HUES6 (cell line): ENCODE measurements around the gene PITPNM1.
A peak's percentile ranks its signal among the peaks of the same experiment; 100 is the strongest.

ENCODE experiments used
- H3K27ac ChIP-seq: 2 replicates; pipeline ENCODE4 v1.7.0; 2013; ENCODE audit warnings: low read depth, mild to moderate bottlenecking, low read length, inconsistent platforms
- H3K27me3 ChIP-seq: 2 replicates; pipeline ENCODE4 v1.6.1; 2013; ENCODE audit warnings: low read length; ENCODE audit not compliant: control insufficient read depth, insufficient read depth
- H3K36me3 ChIP-seq: 2 replicates; pipeline ENCODE4 v1.6.1; 2013; ENCODE audit warnings: low read length; ENCODE audit not compliant: control insufficient read depth, insufficient read depth
- H3K4me1 ChIP-seq: 2 replicates; pipeline ENCODE4 v1.6.1; 2013; ENCODE audit warnings: low read length; ENCODE audit not compliant: control insufficient read depth, insufficient read depth
- H3K4me3 ChIP-seq: 2 replicates; pipeline ENCODE4 v1.5.1; 2013; ENCODE audit warnings: low read depth, low read length
- H3K9ac ChIP-seq: one replicate; pipeline ENCODE4 v1.6.1; 2013; ENCODE audit warnings: mild to moderate bottlenecking, low read length
- H3K9me3 ChIP-seq: 2 replicates; pipeline ENCODE4 v1.6.1; 2013; ENCODE audit warnings: low read depth, low read length; ENCODE audit not compliant: control insufficient read depth, insufficient read depth

PITPNM1 gene

DNA sequence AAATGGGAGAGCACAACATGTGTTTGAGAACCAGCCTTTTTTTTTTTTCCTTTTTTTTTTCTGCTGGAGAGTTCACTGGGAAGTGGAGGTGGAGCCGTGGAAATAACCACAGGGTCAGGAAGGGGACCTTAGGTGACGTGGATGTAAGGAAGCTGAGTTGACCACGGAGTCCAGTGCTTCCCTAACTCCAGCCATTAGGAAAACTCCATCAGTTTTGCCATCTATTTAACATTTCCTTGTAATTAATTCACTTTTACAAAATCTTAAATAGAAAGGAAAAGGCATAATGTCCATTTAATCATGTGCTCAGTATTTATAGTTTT is 4.8 kb upstream of the PITPNM1 start:
- Histone ChIP-seq H3K9me3 (no peaks in the 10 kb centered on the region), H3K27ac (no peak overlapping the region), H3K36me3 (0 out of 2 replicates have a peak, but pooled peaks cover 2% of the 10 kb centered on the region), H3K4me3 (no peak overlapping the region), H3K9ac (no peak overlapping the region), H3K27me3 (peaks cover 10% of the 10 kb centered on the region; the same call in 1 of the 2 replicates), H3K4me1 (peaks cover 18% of the 10 kb centered on the region)

DNA sequence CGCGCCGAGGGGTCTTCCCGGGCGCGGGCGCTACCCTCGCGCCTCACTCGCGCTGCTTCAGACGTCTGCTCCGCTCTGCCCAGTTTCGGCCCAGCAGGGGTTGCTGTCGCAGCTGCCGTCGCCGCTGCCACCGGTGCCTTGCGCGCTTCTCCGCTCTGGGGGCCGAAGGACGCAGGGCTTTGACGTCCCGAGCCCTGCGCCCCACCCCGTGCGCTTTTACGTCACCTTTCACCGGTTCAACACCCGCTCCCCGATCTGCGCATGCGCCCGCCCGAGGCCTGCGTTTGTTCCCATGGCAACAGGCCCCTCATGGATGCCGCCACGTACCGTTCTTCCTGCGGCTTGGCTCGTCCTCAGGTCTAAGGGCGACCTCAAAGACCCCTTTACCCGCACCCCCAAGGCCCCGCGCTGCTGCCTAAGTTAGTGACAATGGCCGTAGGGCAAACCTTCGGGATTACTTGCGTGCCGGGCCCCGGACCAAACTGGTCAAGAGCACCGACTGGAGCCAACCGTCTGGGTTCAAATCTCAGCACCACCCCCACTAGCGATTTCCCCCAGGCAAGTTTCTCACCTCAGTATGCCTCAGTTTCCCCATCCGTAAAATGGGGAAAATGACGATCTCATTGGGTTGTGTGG is 3.4 kb upstream of the PITPNM1 start:
- no peaks in the 10 kb centered on the region for H3K9me3 ChIP-seq
- peaks cover 7% of the 10 kb centered on the region for H3K27me3 ChIP-seq
- H3K27ac ChIP-seq = peak overlapping the region; percentile 75; the same call in 1 of the 2 replicates
- peaks cover 21% of the 10 kb centered on the region for H3K4me1 ChIP-seq
- H3K36me3 ChIP-seq = 0 out of 2 replicates have a peak, but pooled peaks cover 2% of the 10 kb centered on the region
- peak overlapping the region; percentile 89 for H3K4me3 ChIP-seq
- peak overlapping the region; percentile 67 for H3K9ac ChIP-seq

DNA sequence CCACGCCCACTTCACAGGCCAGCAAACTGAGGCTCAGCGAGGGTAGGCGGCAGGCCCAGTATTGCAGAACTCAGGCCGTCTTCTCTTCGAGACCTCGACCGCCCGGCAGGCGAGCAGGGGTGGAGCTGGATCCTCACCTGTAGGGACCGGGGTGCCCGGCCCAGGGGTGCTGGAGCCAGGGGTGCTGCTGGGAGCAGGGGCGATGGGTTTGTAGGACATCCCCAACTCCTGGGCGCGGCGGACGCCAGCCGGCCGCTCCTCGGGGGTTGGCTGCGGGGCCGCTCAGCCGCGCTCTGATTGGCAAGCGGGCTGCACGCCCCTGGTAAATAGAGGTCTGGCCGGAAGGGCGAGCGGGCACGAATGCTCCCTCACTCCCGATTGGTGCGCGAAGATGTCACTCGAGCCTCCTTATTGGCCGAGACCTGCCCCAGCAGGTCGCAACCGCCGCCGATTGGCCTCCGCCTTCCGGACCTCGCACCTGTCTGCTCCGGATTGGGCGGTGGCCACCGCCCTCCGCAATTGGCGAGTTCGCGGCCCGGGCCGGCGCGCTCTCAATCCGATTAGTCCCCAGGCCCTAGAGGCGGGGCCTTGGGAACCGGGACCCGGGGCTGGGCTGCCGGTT is 2.8 kb upstream of the PITPNM1 start, which contains the start of gene CDK2AP2:
CDK2AP2 (minus strand) TSS at position 299 of the 622 bp plus-strand sequence; CDS start at position 219, 80 bp downstream.
- Histone ChIP-seq H3K4me3 (peak within 1 kb of the TSS; percentile 89), H3K9me3 (no peaks in the 10 kb centered on the region), H3K9ac (peak within 1 kb of the TSS; percentile 67), H3K36me3 (0 out of 2 replicates have a peak, but pooled peaks cover 2% of the 10 kb centered on the region), H3K4me1 (peaks cover 23% of the 10 kb centered on the region), H3K27me3 (peaks cover 11% of the 10 kb centered on the region), H3K27ac (peak within 1 kb of the TSS; percentile 75; the same call in 1 of the 2 replicates)

DNA sequence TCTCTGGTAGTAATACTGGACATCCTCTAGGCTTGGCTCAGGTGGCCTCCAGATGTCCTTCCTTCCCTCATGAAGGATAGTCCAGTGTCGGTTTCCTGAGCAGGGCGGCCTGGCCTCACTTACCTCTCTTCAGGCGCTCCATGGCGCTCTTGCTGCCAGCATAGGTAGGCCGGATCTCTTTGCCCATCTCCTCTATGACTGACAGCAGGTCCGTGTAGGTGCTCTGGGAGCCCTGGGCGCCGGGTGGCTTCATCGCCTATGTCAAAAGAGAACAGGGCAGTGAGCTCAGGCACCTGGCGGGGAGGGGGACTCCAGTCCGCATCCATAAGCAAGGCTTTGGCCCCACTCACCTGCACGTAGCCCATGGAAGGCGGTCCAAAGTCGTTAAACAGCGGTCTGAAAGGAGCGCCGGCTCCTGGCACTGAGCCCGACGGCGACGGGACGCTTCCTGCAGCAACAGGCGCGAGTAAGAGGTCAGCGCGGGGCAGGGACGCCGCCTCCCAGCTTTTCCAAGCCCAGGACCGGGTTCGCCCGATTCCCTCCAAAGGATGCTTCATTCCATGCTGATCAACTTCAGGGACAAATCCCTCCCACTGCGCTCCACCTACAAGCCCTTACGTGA is 2.2 kb upstream of the PITPNM1 start:
- Histone ChIP-seq H3K9ac (peak overlapping the region; percentile 30), H3K27me3 (peaks cover 11% of the 10 kb centered on the region), H3K27ac (no peak overlapping the region), H3K36me3 (0 out of 2 replicates have a peak, but pooled peaks cover 2% of the 10 kb centered on the region), H3K9me3 (no peaks in the 10 kb centered on the region), H3K4me1 (peaks cover 23% of the 10 kb centered on the region), H3K4me3 (peak overlapping the region; percentile 89)

DNA sequence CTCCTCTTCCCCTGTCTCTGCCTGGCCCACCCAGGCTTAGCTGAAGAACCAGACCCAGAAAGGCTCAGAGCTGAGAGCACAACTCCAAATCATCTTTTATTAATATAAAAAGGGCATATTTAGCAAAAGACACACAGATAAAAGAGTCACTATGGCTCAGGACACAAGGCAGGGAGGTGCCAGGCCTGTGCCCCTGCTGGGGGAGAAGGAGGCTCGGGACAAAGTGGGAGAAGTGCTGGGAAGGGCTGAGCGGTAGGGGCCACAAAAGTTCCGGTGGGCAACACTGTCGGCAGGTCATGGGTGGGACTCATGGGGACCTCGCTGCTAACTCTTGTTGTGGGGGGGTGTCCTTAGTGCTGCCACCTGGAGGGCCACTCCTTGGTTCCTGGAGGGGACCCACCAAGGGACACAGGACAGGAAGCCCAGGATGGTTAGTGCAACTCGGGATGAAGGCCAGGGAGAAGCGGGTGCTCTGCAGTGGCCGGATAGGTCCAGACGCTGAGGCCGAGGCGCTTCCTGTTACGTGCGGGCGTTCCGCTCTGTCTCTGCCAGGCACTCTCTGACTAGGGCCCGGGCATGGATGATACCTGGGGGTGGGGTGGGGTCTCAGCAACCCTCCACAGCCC is 1.4 kb upstream of the PITPNM1 start:
- Histone ChIP-seq H3K27ac (no peak overlapping the region), H3K36me3 (peaks cover 5% of the 10 kb centered on the region), H3K9me3 (no peaks in the 10 kb centered on the region), H3K27me3 (peaks cover 11% of the 10 kb centered on the region), H3K9ac (no peak overlapping the region), H3K4me3 (no peak overlapping the region), H3K4me1 (peaks cover 23% of the 10 kb centered on the region)

DNA sequence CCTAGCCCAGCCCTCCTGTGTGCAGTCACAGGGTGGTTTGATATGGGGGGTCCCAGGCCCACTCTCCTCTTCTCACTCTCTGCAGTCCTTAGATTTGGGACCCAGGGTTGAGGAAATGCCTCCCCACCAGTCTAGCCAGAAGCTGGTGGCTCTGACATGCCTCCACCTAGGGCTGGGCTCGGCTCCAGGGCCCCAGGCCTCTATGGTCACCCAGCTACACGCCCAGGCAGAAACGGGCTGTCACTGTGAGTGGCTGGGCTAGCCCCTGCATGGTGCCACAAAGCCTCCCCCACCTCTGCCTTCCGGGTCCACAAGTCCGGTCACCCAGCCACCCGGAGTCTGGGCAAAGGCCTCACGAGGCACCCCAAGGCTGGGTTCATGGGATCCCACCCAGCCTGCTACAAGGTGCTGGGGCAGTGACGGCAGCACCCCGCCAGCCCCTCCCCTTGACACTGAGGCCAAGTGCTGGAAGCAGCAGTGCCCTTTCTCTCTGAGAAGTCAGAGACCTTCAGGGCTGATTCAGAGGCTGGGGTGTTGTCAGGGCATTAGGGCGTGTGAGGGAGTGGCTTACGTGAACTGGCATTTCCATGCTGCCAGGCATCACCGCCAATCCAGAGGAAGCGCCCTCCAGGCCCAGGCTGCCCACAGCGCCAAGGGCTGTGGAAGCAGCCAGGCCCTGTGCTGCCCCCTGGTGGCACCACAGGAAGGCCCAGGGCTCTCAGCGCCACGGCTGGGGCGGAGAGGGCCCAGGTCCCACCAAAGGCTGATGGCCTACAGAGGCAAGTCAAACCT is 638 bp upstream of the PITPNM1 start:
- H3K9me3 ChIP-seq = no peaks in the 10 kb centered on the region
- H3K36me3 ChIP-seq = peaks cover 12% of the 10 kb centered on the region
- peaks cover 23% of the 10 kb centered on the region for H3K4me1 ChIP-seq
- H3K27ac ChIP-seq = no peak overlapping the region; the same call in 1 of the 2 replicates
- H3K9ac ChIP-seq = peak overlapping the region; percentile 25
- H3K4me3 ChIP-seq = peak overlapping the region; percentile 84
- H3K27me3 ChIP-seq = peaks cover 8% of the 10 kb centered on the region

DNA sequence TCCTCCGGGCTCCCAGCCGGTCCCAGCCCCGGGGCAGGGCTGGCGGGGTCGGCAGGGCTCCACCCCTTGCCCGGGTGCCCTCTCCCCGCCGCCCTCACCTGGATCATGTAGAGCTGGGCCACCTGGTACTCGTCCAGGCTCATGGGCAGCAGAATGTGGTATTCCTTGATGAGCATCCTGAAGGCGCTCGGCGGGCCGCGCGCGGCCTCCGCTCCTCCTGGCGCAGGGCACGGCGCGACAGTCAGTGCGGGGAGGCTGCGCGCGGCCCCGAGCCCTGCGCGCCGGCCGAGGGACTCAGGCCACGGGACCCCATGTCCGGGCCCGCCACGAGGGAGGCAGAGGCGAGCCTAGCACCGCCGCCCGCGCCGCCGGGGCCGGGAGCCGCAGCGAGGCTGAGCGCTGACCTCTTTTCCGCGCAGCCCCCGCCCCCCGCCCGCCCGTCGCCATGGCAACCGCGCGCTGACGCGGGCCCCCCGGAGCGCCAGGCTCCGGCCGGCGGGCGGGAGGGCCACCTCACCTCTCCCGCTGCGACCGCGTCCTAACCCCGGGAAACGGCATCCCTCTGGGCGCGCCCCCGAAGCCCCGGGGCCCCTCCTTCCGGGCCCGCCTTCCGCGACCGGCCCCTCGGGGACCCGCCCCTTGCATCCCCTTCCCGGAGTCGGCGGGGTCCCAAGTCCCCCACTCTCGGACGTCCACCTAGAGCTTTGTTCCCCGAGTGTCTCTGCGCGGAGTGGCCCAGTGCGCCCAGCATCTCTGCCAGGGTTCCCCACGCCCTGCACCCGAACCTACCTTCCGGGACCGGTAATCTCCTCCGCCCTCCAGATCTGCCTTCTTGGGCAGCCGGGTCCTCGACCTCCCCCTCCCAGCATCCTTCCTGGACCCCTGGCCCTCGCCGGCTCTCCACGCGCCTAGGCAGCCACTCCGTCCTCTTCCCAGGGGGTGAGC is 886 bp downstream of the PITPNM1 start:
- H3K4me1 ChIP-seq = peaks cover 23% of the 10 kb centered on the region
- H3K9ac ChIP-seq = peak overlapping the region; percentile 43
- H3K9me3 ChIP-seq = no peaks in the 10 kb centered on the region
- peaks cover 8% of the 10 kb centered on the region for H3K27me3 ChIP-seq
- no peak overlapping the region; the same call in 1 of the 2 replicates for H3K27ac ChIP-seq
- H3K36me3 ChIP-seq = peaks cover 18% of the 10 kb centered on the region
- peak overlapping the region; percentile 84 for H3K4me3 ChIP-seq

DNA sequence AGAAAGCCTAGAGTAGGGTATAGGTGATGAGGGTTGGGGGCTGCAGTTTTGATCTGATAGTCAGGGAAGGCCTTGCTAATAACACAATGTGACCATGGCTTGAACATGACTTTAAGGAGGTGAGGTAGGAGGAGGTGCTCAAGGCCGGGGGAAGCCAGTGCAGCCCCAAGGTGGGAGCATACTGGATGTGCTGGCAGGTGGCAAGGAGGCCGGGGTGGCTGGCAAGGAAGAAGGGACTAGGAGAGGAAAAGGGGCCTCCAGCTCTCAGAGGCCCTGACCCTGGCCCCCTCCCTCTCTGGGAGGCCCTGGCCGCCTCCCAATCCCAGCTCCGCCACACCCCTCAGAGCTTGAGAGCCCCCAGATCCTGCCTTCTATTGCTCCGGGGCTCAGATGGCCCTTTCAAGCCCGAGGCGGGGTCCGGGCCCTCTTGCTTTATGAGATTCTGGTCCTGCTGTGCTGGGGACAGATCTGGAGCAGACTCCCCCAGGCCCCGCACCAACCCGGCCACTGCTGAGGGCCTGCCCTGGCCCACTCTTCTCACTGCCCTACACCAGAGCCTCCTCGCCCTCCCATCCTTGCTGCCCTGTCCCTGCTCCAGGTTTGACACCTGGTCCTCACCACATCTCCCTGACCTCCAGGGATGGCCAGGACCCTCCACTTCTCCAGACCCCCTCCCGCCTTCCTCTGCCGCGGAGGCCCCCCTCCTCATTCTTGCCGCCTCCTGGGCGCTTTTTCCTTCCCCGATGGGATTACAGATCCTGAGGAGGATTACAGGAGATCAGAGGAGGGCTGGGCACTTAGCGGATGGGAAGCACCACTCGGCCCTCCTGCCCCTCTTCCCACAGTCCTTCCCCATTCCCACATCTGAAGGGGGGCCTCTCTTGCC is 1.8 kb downstream of the PITPNM1 start:
- Histone ChIP-seq H3K36me3 (peaks cover 24% of the 10 kb centered on the region), H3K27me3 (peaks cover 8% of the 10 kb centered on the region), H3K9ac (no peak overlapping the region), H3K4me3 (peak overlapping the region; percentile 84), H3K4me1 (peaks cover 23% of the 10 kb centered on the region), H3K27ac (no peak overlapping the region), H3K9me3 (no peaks in the 10 kb centered on the region)

DNA sequence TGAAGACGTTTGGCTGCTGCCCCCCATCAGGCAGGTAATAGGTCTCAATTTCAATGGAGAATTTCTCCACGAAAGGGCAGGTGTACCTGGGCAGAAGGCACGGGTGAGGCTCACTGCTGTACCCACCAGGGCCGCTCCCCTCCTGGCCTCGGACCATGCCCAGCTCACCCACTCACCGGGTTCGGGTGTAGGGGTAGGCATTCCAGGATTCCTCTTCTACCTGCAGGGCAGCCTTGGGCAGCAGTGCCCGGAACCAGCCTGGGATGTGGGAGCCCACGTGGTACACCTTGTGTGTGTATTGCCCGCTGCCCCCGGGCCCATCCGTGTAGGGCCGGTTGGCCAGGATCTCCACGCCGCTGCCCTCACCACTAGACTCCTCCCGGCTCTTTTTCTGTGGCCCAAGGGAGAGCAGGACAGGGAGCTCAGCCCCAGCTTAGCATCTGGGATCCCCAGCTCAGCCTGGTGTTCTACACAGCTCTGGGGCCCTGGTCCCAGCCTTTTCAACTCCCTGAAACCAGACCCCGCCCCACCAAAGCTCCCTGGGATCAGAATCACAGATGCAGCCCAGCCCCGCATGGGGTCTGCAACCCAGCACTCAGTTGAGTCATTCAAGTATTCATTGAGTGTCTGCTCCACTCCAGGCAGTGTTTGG is 2.7 kb downstream of the PITPNM1 start:
- no peak overlapping the region for H3K9ac ChIP-seq
- peaks cover 32% of the 10 kb centered on the region for H3K36me3 ChIP-seq
- no peaks in the 10 kb centered on the region for H3K9me3 ChIP-seq
- H3K27me3 ChIP-seq = peaks cover 8% of the 10 kb centered on the region
- H3K4me1 ChIP-seq = peaks cover 23% of the 10 kb centered on the region
- H3K27ac ChIP-seq = no peak overlapping the region
- no peak overlapping the region for H3K4me3 ChIP-seq
